HG02885 (cell line): ENCODE data around the gene CCDC146.
"Not testable (repeated sequence)": the region's sequence is repeated elsewhere in the genome, so short reads cannot be mapped to it uniquely, and the experiment has no call there.

ENCODE experiments used
- ATAC-seq: cut with Tn5 transposase; IDR thresholded peaks from one replicate; pipeline ENCODE4 v1.9.1; 2021; ENCODE audit warnings: mild to moderate bottlenecking; ENCODE audit not compliant: unreplicated experiment, poor library complexity

CCDC146 gene, protein sequence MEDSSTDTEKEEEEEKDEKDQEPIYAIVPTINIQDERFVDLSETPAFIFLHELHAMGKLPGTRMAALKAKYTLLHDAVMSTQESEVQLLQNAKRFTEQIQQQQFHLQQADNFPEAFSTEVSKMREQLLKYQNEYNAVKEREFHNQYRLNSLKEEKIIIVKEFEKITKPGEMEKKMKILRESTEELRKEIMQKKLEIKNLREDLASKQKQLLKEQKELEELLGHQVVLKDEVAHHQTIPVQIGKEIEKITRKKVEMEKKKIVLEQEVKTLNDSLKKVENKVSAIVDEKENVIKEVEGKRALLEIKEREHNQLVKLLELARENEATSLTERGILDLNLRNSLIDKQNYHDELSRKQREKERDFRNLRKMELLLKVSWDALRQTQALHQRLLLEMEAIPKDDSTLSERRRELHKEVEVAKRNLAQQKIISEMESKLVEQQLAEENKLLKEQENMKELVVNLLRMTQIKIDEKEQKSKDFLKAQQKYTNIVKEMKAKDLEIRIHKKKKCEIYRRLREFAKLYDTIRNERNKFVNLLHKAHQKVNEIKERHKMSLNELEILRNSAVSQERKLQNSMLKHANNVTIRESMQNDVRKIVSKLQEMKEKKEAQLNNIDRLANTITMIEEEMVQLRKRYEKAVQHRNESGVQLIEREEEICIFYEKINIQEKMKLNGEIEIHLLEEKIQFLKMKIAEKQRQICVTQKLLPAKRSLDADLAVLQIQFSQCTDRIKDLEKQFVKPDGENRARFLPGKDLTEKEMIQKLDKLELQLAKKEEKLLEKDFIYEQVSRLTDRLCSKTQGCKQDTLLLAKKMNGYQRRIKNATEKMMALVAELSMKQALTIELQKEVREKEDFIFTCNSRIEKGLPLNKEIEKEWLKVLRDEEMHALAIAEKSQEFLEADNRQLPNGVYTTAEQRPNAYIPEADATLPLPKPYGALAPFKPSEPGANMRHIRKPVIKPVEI

DNA sequence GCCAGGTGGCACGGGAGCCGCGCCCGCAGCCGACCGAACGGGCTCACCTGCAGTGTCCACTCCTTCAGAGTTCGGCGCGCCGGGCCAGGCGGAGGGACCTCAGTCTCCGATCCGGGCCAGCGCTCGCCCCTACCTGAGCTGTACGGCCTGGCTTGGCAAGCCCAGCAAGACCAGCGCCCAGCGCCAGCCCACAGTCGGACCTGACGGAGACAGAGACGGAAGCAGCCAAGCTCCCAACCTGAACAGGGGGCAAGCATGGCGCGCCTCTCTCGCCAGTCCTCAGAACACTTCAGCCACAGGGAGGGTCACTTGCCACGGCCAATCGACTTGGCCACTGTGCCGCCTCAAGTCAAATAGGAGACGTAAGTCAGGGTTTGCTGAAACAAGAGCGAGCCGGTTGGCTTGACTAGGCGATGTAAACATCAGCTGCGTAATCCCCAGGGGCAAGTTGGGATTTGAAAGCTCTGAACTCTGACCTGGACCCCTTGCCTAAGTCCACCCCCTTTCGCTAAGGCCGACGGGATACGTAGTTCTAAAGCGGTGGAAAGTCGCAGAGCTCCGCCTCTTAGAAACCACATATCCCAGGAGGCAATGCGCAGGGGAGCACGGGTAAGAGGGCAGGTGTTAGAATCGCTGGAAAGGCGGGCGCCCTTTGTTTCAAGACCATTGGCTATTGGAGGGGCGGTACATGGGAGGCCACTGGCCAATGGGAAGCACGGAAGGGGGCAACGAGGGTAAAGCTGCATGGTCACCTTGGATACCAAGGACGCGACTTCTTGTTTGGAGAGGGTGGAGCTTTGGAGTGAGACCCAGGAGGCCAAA is at the start of gene CCDC146:
Gene CCDC146, plus strand, starts transcription at position 756 of the 822 bp plus-strand sequence. CDS start 45,054 bp downstream, outside the sequence.
- ATAC-seq: peak; percentile 98

DNA sequence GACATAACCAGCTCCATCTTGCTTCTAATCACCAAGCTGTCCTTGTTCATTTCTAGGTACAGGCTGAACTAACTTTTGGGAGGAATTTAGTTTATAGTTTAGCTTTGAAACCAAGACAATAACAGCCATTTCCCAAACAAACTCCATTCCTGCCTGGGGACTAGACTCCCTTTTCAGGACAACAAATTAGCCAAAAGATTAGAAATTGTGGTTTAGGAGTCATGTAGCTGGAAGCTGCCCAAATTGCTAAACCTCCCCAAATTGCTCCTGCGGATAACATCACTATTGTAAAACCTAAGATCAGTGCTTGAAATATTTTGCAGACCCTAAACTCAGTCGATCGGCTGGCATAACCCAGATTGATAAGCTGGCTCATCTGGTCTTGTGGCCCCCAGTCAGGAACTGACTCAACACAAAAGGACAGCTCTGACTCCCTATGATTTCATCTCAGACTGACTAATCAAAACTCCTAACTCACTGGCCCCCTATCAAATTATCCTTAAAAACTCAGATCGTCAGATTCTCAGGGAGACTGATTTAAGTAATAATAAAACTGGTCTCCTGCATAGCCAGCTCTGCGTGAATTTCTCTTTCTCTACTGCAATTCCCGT is 47.5 kb upstream of the CCDC146 start:
- ATAC-seq: not testable (repeated sequence)

DNA sequence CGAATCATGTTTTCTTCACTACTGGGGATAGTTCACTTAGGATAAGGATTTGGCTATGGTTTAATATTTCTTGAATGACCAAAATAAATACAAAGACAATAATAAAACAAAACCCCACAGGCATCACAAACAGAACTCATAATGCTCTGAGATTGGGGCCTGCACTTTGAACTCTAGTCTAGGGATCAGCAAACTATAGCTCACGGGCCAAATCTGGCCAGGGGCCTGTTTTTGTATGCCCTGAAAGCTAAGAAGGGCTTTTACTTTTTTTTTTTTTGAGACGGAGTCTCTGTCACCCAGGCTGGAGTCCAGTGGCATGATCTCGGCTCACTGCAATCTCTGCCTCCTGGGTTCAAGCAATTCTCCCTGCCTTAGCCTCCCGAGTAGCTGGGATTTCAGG is 45.4 kb upstream of the CCDC146 start:
- ATAC-seq: not testable (repeated sequence)

DNA sequence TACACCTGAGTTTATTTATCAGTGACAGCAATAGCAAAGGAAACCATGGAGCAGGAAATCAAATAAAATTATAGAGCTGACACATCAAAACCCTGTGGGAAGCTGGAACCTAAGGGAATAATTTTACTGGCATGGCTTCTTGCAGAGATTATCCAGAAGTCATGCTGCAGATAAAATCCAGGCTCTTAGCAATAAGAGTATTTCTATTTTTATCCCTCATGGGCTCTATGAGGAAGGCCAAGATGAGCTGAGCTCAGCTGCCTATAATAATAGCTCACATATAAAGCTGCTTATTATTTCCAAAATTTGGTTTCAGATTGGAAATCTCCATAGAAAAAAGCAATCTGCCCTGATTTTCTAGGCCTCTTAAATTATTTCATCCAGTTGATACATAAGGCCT is 43.3 kb upstream of the CCDC146 start:
- ATAC-seq: not testable (repeated sequence)

DNA sequence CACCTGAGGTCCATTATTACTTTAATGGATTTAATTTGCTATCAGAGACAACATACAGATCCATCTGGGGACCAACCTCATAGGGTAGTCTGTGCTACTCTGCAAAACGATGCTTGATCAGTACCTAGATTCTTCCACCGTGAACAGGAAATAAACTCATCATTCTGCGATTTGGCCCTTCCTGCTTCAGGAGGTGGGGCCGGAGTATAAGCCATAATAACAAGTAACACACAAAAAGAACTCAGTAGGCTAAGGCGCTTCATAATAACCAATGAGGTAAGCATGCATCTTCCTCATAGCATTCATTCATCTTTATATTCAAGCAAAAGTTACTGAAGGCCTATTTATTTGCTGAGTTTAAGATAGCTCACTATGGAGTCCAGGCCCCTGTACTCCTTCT is 42.8 kb upstream of the CCDC146 start:
- not testable (repeated sequence) for ATAC-seq

DNA sequence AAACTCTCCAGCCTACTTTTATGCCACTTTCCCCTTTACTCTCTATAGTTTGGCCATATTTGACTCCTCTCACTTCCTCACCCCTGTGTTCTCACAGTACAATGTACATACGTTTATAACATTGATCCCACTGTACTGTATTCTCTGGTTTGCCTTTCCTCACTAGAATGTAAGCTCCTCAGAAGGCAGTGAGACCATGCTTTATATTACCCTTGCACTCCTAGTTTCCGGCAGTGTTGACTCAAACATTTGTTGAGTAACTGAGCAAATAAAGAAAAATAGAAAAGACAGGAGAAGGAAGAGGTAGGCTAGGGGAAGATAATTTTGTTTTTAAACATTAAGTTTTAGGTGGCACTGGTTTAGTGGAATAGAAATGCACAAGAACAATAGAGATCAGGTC is 42.2 kb upstream of the CCDC146 start:
- ATAC-seq: not testable (repeated sequence)

DNA sequence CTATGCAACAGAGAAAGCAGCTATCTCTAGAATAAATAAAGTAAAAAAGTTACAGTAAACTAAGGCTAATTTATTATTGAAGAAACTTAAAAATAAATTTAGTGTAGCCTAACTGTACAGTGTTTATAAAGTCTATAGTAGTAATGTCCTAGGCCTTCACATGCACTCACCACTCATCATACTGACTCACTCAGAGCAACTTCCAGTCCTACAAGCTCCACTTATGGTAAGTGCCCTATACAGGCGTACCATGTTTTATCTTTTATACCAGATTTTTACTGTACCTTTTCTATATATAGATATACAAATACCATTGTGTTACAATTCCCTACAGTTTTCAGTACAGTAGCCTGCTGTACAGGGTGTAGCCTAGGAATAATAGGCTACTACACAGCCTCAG is 40.2 kb upstream of the CCDC146 start:
- ATAC-seq: not testable (repeated sequence)

DNA sequence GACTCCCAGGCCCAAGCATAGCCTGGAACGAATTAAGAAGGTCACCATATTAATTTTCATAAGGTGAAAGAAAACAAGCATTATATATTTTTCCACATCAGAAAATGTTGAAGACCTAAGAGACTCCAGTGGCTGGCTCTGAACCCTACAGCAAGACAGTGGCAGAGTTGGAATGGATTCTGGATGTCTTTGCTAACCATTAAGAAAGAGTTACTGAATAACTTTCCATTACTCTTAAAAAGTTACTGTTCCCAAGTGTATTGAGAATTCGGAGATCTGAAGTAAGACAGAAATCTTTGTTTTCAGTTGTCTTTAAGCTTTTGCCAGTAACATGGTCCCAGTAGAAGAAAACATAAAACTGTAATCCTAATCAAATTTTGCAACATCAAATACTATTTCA is 30.1 kb upstream of the CCDC146 start:
- ATAC-seq: not testable (repeated sequence)

DNA sequence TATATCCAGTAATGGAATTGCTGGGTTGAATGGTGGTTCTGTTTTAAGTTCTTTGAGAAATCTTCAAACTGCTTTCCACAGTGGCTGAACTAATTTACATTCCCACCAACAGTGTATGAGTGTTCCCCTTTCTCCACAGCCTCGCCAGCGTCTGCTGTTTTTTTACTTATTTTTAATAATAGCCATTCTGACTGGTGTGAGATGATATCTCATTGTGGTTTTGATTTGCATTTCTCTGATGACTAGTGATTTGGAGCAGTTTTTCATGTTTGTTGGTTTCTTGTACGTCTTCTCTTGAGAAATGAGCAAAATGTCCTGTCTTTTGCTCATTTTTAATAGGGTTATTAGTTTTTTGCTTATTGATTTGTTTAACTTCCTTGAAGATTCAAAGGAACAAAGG is 21.9 kb upstream of the CCDC146 start:
- ATAC-seq: not testable (repeated sequence)

DNA sequence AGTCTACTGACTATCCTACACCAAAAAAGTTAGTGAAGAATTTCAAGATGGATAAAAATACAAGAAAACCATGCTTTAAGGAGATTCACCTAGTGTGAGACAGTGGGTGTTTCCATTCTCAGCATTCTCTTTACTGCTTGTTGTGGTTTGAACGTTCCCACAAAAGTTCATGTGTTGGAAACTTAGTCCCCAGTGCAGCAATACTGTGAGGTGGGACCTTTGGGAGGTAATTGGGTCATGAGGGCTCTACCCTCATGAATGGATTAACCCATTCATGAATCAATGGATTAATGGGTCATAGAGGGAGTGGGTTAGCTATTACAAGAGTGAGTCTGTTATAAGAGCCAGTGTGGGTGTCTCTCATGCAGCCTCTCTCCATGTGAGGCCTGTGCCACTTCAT is 21.2 kb upstream of the CCDC146 start:
- ATAC-seq: not testable (repeated sequence)

DNA sequence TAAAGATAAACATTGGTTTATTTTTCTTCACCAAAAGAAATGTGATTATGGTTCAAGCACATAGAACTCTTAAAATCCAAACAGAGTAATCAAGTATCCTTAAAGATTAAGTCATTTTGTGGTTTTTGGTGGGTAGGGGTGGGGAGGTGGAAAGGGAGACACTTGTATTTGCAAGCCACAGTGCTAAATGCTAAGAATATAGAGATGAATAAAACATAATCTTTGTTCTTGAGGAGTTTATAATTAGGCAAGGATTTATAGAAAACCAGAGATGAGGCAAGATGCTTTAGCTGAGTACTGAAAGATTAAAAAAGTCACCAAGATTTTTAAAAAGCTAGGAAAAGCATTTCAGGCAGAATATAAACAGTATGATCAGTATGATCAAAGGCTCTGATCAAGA is 19.7 kb upstream of the CCDC146 start:
- not testable (repeated sequence) for ATAC-seq

DNA sequence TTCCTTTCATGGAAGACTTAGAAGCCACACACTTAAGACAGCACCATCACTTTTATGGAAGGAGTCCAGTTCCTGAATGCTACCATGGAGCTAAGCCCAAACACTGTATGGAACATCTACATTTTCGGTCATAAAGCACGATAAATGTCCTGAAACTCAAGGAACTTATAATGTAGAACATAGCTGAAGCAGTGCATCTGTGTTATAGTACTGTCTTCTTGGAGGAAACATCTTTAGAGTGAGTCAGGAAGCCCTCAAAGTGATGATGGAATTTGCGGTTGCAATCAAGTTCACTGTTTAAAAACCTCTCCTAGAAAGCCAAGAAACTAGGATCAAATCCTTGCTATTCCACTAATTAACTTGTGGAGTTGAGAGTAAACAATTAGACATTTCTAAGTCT is 16.5 kb upstream of the CCDC146 start:
- not testable (repeated sequence) for ATAC-seq

DNA sequence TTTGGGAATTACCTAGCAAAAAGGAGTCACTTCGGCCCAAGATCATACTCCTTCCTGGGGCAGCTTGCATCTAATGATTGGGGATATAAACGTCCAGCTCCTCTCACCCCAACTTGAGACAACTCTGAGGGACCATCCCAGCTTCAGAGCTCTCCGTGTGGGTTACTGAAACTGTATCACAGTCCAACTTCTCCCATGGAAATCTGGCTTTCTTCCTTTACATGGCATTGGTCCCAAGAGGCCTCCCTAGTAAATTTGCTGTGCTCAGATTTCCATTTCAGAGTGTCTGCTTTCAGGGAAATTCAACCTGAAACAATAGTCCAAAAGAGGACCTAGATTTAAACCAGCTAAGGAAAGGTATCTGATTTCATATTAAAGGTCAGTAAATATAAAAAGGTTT is 14.8 kb upstream of the CCDC146 start:
- not testable (repeated sequence) for ATAC-seq

DNA sequence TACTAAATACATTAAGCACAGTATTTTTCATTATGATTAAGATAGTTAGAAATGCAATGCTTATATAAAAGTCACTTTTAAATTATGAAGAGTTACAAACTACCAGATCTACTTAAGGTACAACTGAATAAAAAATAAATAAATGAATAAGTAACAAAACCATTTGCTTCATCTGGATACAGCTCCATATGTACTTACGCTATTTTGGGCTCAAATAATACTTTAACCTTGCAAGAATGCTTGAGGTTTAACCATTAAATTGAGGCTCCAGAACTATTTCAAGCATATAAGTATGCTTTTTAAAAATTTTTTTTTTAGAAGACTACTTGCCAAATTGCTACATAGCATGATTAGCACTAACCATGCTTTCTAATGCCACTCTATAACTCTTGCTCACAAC is 14.1 kb upstream of the CCDC146 start:
- not testable (repeated sequence) for ATAC-seq

DNA sequence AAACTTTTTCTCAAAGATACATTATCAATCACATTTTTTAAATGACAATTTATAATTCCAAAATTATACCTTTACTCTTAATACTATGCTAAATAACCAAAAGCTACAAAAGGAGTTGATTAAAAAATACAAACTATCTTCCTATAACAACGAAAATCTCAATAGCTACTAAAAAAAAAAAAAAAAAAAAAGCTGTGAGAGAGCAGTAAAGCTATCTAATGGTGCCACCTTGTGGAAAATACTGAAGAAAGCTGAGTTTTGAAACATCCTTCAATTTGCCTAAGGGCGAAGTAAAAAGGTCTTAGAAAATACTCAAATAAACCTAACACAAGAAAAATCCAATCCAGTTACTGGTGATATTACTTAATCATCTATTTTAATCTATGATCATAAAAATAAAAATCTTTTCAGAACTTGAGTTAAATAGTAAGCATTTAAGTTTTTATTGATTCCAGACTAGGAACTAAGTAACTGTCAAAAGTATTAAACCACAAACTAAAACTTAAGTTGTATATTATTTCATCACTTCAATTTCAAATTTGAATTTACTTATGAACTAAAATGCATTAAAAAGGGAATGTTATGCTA is 9.6 kb upstream of the CCDC146 start:
- ATAC-seq: not testable (repeated sequence)

DNA sequence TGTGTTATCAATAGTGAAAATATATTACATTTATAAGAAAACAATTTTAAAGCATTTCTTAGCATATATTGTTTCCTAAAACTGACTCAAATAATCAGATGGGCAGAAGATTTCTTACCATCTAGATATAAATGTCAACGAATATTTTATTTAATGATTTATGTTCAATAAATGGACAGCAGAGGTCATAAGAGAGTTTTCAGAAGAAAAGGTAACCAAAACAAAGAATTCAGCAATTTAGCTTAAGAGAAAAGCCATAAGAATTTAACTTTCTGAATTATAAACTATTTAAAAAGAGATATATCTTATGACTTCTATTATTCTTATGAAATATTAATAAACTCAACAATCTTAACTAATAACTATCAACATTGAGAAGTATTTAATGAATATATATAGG is 3.1 kb downstream of the CCDC146 start:
- not testable (repeated sequence) for ATAC-seq

DNA sequence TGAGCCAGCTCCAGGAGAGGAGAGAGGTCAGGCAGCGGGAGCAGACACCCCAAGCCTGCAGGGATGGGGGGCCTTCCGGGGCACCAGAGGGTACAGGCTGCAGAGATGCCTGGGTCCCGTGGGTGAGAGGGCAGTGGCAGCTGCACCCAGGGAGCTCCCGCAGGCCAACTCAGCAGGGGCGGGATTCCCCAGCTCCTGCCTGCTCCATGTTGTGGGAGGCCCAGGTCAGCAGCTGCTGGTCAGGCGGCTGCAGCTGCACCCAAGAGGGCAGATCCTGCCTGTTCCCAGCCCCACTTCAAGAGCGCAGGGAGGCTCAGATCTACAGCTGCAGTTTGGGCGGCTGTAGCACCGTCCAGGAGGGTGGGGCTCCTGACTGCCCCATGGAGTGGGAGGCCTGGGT is 4.6 kb downstream of the CCDC146 start:
- not testable (repeated sequence) for ATAC-seq

DNA sequence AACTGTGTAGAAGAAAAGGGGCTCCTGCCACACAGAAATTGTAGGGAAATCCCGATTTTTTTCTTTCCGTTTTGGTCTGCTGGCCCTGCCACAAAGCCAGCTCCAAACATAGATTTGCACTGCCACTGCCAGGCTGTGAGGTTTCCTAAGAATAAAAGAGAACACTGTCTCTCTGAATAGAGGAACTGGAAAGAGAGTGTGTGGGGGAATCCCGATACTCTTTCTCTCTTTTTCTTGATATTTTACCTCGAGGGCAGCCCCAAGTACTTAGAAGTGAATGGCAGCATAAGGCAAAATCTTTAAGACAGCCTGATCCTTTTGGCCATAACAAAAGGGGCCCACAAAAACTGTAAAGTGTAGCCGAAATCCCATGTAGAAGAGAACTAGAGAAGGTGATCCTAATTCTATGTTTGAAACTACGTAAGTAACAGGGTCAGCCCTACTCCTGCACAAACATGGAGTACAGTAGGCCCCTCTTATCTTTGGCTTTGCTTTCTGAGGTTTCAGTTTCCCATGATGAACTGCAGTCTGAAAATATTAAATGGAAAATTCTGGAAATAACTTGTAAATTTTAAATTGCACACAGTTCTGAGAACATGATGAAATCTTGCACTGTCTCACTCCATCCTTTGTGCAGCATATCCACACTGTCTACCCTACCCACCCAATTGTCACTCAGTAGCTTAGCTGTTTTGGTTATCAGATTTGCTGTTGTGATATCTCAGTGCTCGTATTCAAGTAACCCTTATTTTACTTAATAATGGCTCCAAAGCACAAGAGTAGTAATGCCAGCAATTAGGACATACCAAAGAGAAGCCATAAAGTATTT is 6.4 kb downstream of the CCDC146 start:
- peak; percentile 87 for ATAC-seq
